Measurements from ENCODE around the gene GULP1.

The GULP1 gene

GRCh38 chr2:188609321-188610049 lies 317.8 kb downstream of the GULP1 start:
- no peak for TF ChIP-seq GATA1 (IDR thresholded peaks at IDR 0.05; ENCODE audit: low read depth, low read length)
- TF ChIP-seq POLR2A (IDR thresholded peaks at IDR 0.05; ENCODE audit: low read length): no peak
- DNase-seq: no peak

GRCh38 chr2:188610050-188610444 lies 318.4 kb downstream of the GULP1 start:
- no peak for DNase-seq
- TF ChIP-seq GATA1 (IDR thresholded peaks at IDR 0.05; ENCODE audit: low read depth, low read length) (no peak), POLR2A (IDR thresholded peaks at IDR 0.05; ENCODE audit: low read length) (no peak)

GRCh38 chr2:188610827-188611226 lies 319.2 kb downstream of the GULP1 start:
- DNase-seq: no peak
- no peak for TF ChIP-seq POLR2A (IDR thresholded peaks at IDR 0.05; ENCODE audit: low read length)
- TF ChIP-seq GATA1 (IDR thresholded peaks at IDR 0.05; ENCODE audit: low read depth, low read length): no peak

DNA sequence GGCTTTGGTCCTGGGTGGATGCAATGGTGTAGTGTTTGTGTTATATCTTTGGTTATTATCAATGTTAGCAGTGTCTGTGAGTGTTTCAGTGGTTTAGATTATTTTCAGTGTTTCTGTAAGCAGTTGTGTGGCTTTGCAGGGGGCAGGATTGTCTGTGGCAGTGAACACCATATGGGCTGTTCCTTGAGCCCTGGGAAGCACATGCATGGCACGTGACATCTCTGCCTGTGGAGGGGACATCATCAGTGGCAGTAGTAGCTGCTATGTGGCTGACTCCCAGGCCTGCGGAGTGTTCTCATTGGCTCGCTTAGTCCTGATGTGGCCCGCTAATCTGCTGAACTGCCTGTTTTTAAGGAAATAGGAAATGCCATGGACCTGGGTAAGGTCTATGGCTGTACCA lies 327.5 kb downstream of the GULP1 start:
- TF ChIP-seq POLR2A (IDR thresholded peaks at IDR 0.05; ENCODE audit: low read length): no peak
- no peak for TF ChIP-seq GATA1 (IDR thresholded peaks at IDR 0.05; ENCODE audit: low read depth, low read length)

DNA sequence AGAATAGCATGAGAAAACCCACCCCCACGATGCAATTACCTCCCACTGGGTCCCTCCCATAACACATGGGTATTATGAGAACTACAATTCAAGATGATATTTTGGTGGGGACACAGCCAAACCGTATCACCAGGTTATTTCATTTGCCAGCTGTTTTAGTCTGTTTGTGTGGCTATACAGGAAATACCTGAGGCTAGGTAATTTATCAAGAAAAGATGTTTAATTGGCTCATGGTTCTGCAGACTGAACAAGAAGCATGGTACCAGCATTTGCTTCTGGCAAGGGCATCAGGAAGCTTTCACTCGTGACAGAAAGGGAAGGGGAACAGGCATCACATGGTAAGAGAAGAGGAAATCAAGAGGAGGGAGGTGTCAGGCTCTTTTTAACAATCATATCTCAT lies 329.2 kb downstream of the GULP1 start:
- TF ChIP-seq GATA1 (IDR thresholded peaks at IDR 0.05; ENCODE audit: low read depth, low read length) (no peak), POLR2A (IDR thresholded peaks at IDR 0.05; ENCODE audit: low read length) (no peak)
- DNase-seq: no peak

More for the DNA sequence above, 327.5 kb downstream of the GULP1 start:
- no peak for DNase-seq

DNA sequence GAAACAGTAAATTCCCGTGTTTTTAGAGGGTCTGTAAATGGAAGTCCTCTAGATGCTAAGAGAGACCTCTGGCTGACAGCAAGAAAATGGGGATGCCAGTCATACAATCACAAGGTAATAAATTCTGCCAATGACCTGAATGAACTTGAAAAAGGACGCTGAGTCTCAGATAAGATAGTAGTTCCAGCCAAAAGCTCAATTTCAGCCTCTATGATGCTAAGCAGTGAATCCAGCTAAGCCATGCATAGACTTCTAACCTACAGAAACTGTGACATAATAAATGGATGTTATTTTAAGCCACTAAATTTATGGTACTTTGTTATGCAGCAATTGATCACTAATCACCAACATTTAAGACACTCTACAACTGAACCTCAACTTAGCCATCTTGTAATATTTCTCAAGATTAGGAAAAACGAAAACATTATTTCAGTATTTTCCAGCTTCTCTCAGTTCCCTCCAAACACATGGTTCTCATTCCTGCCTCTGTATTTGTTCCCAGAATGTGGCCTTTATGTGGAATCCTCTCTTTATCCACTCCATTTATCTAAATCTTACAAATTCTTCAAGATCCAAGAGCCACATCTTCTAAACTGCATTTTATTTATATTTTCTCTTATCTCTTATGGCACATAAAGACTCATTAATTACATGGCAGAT lies 331.1 kb downstream of the GULP1 start:
- TF ChIP-seq GATA1 (IDR thresholded peaks at IDR 0.05; ENCODE audit: low read depth, low read length): no peak
- TF ChIP-seq POLR2A (IDR thresholded peaks at IDR 0.05; ENCODE audit: low read length): no peak
- no peak for DNase-seq

DNA sequence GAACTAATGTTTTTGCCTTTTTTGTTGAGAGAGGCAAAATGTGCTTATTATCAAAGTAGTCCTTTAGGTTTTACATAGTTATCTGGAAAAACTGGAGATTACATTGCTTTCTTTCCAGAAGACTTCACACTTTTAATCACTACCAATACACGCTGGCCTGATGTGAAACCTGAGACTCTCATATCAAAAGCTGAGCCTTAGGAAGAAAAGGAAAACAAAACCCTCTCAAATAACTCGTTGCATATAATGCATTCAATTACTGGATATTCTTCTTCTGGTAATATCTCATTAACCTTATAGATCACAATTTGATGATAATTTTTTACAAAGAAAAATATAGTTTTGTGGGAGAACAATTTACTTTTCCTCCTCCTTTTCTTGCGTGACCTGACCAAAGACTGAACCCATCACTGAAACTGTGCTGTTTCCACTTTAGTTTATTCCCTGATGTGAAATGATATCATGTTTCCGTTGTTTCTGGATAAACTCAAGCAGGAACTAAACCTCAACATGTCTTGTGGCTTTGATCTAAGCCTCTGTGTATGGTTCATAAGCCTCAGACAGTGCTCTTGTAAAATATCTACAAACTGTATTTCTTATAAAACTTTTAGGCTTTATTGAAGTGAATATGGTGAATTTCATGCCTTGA lies 332.4 kb downstream of the GULP1 start:
- DNase-seq: no peak
- no peak for TF ChIP-seq POLR2A (IDR thresholded peaks at IDR 0.05; ENCODE audit: low read length)
- no peak for TF ChIP-seq GATA1 (IDR thresholded peaks at IDR 0.05; ENCODE audit: low read depth, low read length)

GRCh38 chr2:188627471-188627870 lies 335.8 kb downstream of the GULP1 start:
- TF ChIP-seq POLR2A (IDR thresholded peaks at IDR 0.05; ENCODE audit: low read length) (no peak), GATA1 (IDR thresholded peaks at IDR 0.05; ENCODE audit: low read depth, low read length) (no peak)

DNA sequence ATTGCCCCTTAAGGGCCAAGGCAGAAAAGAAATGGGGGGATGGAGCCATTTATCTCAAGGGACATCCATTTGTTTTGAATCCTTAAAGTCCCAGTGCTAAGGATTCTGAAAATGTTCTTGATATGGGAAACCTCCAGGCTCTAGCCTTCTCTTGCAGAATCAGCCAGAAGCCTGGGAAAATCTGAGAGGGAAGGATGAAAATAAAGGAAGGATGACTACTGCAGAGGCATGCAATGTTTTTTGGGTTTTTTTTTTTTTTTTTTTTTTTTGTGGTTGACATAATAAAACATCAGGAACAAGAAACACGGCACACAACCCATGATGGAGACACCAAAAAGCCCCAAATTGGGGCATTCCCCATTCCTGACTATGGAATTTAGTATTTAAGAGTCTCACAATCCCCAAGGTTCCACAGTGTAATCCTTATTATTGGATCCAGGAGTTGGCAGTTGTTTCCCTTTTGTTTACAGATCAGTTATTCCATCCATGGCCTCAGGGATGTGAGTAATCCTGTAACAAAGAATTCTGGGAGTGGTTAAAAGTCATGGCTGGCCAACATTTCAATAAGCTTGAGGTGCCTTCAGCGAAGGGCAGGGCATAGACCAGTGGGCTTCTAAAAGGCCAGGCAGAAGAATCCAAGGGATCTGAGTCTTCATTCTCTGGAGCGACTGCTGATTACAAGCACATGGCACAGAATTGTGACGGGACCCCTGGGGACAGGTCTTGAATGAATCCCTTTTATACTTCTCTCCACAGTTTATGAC lies 337.5 kb downstream of the GULP1 start:
- no peak for DNase-seq
- TF ChIP-seq POLR2A (IDR thresholded peaks at IDR 0.05; ENCODE audit: low read length) (no peak), GATA1 (IDR thresholded peaks at IDR 0.05; ENCODE audit: low read depth, low read length) (no peak)

More at GRCh38 chr2:188627471-188627870, 335.8 kb downstream of the GULP1 start:
- DNase-seq: no peak

DNA sequence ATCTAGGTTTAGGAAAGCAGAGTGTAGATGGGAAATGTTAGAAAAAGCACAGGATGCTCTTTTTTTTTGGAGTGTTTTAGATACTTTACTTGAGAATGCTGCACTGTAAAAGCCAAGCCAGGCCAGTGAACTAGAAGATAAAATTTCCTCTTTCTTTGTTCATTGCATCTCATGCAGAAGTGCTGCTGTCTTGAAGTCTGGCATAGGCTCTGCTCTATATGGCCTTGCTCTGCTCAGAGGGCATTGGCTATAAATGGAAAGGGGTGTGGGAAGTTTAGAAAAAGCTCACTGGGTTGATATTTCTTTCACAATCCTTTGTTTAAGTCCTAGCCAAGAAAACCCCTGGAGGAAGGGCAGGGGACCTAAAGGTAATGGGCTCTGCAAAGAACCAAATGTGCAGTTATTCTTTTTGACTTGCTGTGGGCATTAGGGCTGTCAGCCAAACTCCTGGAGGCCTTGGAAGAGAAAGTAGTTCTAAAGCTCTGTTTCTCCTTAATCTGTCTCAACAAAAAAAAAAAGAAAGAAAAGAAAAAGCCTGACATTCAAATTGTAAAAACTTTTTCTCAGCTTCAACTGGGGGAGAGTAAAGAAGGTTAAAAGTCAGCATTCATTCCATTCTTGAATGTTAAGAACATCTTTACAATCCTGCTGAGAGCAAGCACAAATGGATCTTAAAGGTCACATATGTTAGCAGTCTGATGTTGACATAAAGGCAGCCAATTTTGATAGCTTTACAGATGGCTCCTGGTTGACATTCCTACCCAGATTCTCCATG lies 338.3 kb downstream of the GULP1 start:
- TF ChIP-seq GATA1 (IDR thresholded peaks at IDR 0.05; ENCODE audit: low read depth, low read length): no peak
- TF ChIP-seq POLR2A (IDR thresholded peaks at IDR 0.05; ENCODE audit: low read length): no peak
- no peak for DNase-seq

- TF ChIP-seq POLR2A (IDR thresholded peaks at IDR 0.05; ENCODE audit: low read length) (no peak), GATA1 (IDR thresholded peaks at IDR 0.05; ENCODE audit: low read depth, low read length) (no peak)
- no peak for DNase-seq
Measured at GRCh38 chr2:188631037-188631809, 339.5 kb downstream of the GULP1 start.

DNA sequence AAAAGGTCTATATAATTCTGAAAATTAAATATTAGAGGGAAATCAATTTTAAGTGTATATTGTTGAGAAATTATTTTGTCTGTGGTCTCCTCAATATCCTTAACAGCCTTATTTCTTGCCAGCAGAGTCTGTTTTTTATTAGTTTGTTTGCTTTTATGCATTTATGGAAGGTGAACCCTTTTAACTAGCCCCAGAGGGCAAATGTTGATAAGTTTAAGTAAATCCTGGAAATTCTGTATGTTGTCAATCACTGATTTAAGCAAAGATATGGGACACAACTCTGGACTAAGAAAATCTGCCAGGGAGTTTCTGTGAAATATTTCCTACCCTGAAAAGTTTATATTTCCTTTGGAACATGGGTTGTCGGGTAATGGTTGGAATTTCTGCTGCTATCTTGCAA lies 343.0 kb downstream of the GULP1 start:
- TF ChIP-seq POLR2A (IDR thresholded peaks at IDR 0.05; ENCODE audit: low read length) (no peak), GATA1 (IDR thresholded peaks at IDR 0.05; ENCODE audit: low read depth, low read length) (no peak)
- no peak for DNase-seq

Data from erythroblast (primary cell).